Brain microvascular endothelial cell (primary cell): ENCODE data around the gene RIN3.

Source experiments
- DNase-seq: peaks from one replicate; pipeline ENCODE4 v3.0.0-alpha.2; 2020
- H3K27ac ChIP-seq: fragments of 250-450 bp; sonication (Bioruptor Pico); 2 replicates; pipeline ENCODE4 v1.5.1; 2020; ENCODE audit warnings: mild to moderate bottlenecking, moderate library complexity
- H3K27me3 ChIP-seq: fragments of 250-450 bp; sonication (Bioruptor Pico); replicated peaks from 2 replicates; pipeline ENCODE4 v1.5.1; 2020; ENCODE audit warnings: mild to moderate bottlenecking
- H3K36me3 ChIP-seq: fragments of 250-450 bp; sonication (Bioruptor Pico); replicated peaks from 2 replicates; pipeline ENCODE4 v1.5.1; 2020; ENCODE audit warnings: mild to moderate bottlenecking
- H3K4me3 ChIP-seq: 2 replicates; pipeline ENCODE4 v1.5.1; 2011; ENCODE audit warnings: low read depth, mild to moderate bottlenecking, control low read depth, low read length, moderate library complexity
- CTCF ChIP-seq: IDR thresholded peaks from 2 replicates; pipeline ENCODE4 v1.5.1; 2011; ENCODE audit warnings: low read depth, mild to moderate bottlenecking, moderate library complexity, low read length, control low read depth, inconsistent platforms; ENCODE audit errors: missing control alignments
- in situ Hi-C: cut with HindIII; loops from 2 replicates; pipeline ENCODE4 v1.10.0; 2017; ENCODE audit warnings: low sequenced_read_pairs, low pct_ligation_motif_present

RIN3 gene

GRCh38 chr14:92473261-92473968, 40.2 kb upstream of the RIN3 start:
- peak overlapping the region; percentile 2 for H3K27ac ChIP-seq
- peak; percentile 60 for DNase-seq
- H3K27me3 ChIP-seq: no peaks in the 10 kb centered on the region
- H3K36me3 ChIP-seq: no peaks in the 10 kb centered on the region
- H3K4me3 ChIP-seq: no peak overlapping the region
- TF ChIP-seq CTCF: no peak
- in situ Hi-C loops: no loop called here

GRCh38 chr14:92473969-92474535, 39.5 kb upstream of the RIN3 start:
- Histone ChIP-seq H3K27ac (no peak overlapping the region), H3K27me3 (no peaks in the 10 kb centered on the region), H3K4me3 (no peak overlapping the region), H3K36me3 (no peaks in the 10 kb centered on the region)
- no peak for TF ChIP-seq CTCF
- in situ Hi-C loops: no loop called here
- no peak for DNase-seq

- H3K27me3 ChIP-seq: no peaks in the 10 kb centered on the region
- in situ Hi-C loops: no loop called here
- no peaks in the 10 kb centered on the region for H3K36me3 ChIP-seq
- no peak for DNase-seq
- TF ChIP-seq CTCF: no peak
- H3K27ac ChIP-seq: no peak overlapping the region
- no peak overlapping the region for H3K4me3 ChIP-seq
These were observed 38.5 kb upstream of the RIN3 start for GRCh38 chr14:92475037-92475436.

GRCh38 chr14:92475451-92476187, 38.0 kb upstream of the RIN3 start:
- TF ChIP-seq CTCF: no peak

GRCh38 chr14:92480856-92481255, 32.7 kb upstream of the RIN3 start:
- Histone ChIP-seq H3K4me3 (no peak overlapping the region), H3K27me3 (no peaks in the 10 kb centered on the region), H3K36me3 (no peaks in the 10 kb centered on the region), H3K27ac (no peak overlapping the region)
- DNase-seq: no peak
- no peak for TF ChIP-seq CTCF
- in situ Hi-C loops: no loop called here

More at GRCh38 chr14:92475451-92476187, 38.0 kb upstream of the RIN3 start:
- no peak overlapping the region for H3K4me3 ChIP-seq
- H3K27ac ChIP-seq: no peak overlapping the region
- no peaks in the 10 kb centered on the region for H3K36me3 ChIP-seq
- in situ Hi-C loops: no loop called here
- no peak for DNase-seq
- no peaks in the 10 kb centered on the region for H3K27me3 ChIP-seq
